ENCODE results near the gene AMBP. TPM values are rescaled to one million over a fixed set of nuclear protein-coding genes. Genes with fewer than 3 reads are reported as not detected.

Gene AMBP
- total and polyA plus RNA-seq, 2 experiments from 2014 or later: not detected

GRCh38 chr9:114102484-114102883 is 24.4 kb upstream of the AMBP start:
- H2AFZ ChIP-seq: no peak overlapping the region
- H3K9ac ChIP-seq: no peak overlapping the region
- no peaks in the 10 kb centered on the region for H3K79me2 ChIP-seq (ENCODE audit: insufficient read depth)
- TF ChIP-seq EZH2phosphoT487 (IDR thresholded peaks at IDR 0.05; ENCODE audit: insufficient read depth, low read depth) (no peak), EZH2 (IDR thresholded peaks at IDR 0.05; ENCODE audit: insufficient read depth, poor library complexity, severe bottlenecking) (no peak)
- H3K9me3 ChIP-seq (ENCODE audit: low read depth): no peaks in the 10 kb centered on the region
- no peak for DNase-seq
- no peak overlapping the region for H3K4me3 ChIP-seq
- no peaks in the 10 kb centered on the region for H4K20me1 ChIP-seq (ENCODE audit: insufficient read depth)
- in situ Hi-C loops (cut with MboI): loop anchor here (10.0 kb wide), 1 partner anchor 182 kb away; no protein-coding TSS in a partner anchor
- no peak overlapping the region for H3K27ac ChIP-seq
- H3K27me3 ChIP-seq (replicated peaks; ENCODE audit: insufficient read depth): peaks cover 21% of the 10 kb centered on the region
- no peaks in the 10 kb centered on the region for H3F3A ChIP-seq (ENCODE audit: insufficient read depth)
- H3K4me2 ChIP-seq (ENCODE audit: unreplicated experiment): no peak overlapping the region
- H3K9me2 ChIP-seq (ENCODE audit: insufficient read depth): no peaks in the 10 kb centered on the region
- H3K36me3 ChIP-seq (ENCODE audit: low read depth): no peaks in the 10 kb centered on the region
- no peaks in the 10 kb centered on the region for H3K4me1 ChIP-seq (ENCODE audit: insufficient read depth)

GRCh38 chr9:114100536-114100935 is 22.4 kb upstream of the AMBP start:
- Histone ChIP-seq H3K27ac (no peak overlapping the region), H3K79me2 (ENCODE audit: insufficient read depth) (no peaks in the 10 kb centered on the region), H3K27me3 (replicated peaks; ENCODE audit: insufficient read depth) (peaks cover 18% of the 10 kb centered on the region), H3K9me2 (ENCODE audit: insufficient read depth) (no peaks in the 10 kb centered on the region), H3K4me1 (ENCODE audit: insufficient read depth) (no peaks in the 10 kb centered on the region), H3K4me2 (ENCODE audit: unreplicated experiment) (no peak overlapping the region), H3K4me3 (no peak overlapping the region), H2AFZ (no peak overlapping the region), H3K9ac (no peak overlapping the region), H4K20me1 (ENCODE audit: insufficient read depth) (no peaks in the 10 kb centered on the region), H3K36me3 (ENCODE audit: low read depth) (no peaks in the 10 kb centered on the region), H3F3A (ENCODE audit: insufficient read depth) (no peaks in the 10 kb centered on the region), H3K9me3 (ENCODE audit: low read depth) (no peaks in the 10 kb centered on the region)
- in situ Hi-C loops (cut with MboI): loop anchor here (10.0 kb wide), 1 partner anchor 184 kb away; no protein-coding TSS in a partner anchor
- no peak for DNase-seq
- WGBS, 2 experiments (ENCODE audit: low coverage in 1 of 2, low lambda C conversion rate in 2 of 2, missing lambda C conversion rate in 2 of 2): 90 to 92% methylated on average over 1 of the region's 1 CpG
- TF ChIP-seq EZH2 (IDR thresholded peaks at IDR 0.05; ENCODE audit: insufficient read depth, poor library complexity, severe bottlenecking) (no peak), EZH2phosphoT487 (IDR thresholded peaks at IDR 0.05; ENCODE audit: insufficient read depth, low read depth) (no peak)

- Histone ChIP-seq H4K20me1 (ENCODE audit: insufficient read depth) (no peaks in the 10 kb centered on the region), H3K4me2 (ENCODE audit: unreplicated experiment) (no peak overlapping the region), H3K36me3 (ENCODE audit: low read depth) (no peaks in the 10 kb centered on the region), H3K27ac (no peak overlapping the region), H3K9me3 (ENCODE audit: low read depth) (no peaks in the 10 kb centered on the region), H3F3A (ENCODE audit: insufficient read depth) (no peaks in the 10 kb centered on the region), H3K9ac (no peak overlapping the region), H2AFZ (no peak overlapping the region), H3K9me2 (ENCODE audit: insufficient read depth) (no peaks in the 10 kb centered on the region), H3K79me2 (ENCODE audit: insufficient read depth) (no peaks in the 10 kb centered on the region), H3K4me3 (no peak overlapping the region), H3K27me3 (replicated peaks; ENCODE audit: insufficient read depth) (peaks cover 10% of the 10 kb centered on the region; the same call in 1 of the 2 replicates), H3K4me1 (ENCODE audit: insufficient read depth) (no peaks in the 10 kb centered on the region)
- DNase-seq: no peak
- in situ Hi-C loops (cut with MboI): loop anchor here (10.0 kb wide), 1 partner anchor 185 kb away; no protein-coding TSS in a partner anchor
- TF ChIP-seq EZH2phosphoT487 (IDR thresholded peaks at IDR 0.05; ENCODE audit: insufficient read depth, low read depth): no peak
- TF ChIP-seq EZH2 (IDR thresholded peaks at IDR 0.05; ENCODE audit: insufficient read depth, poor library complexity, severe bottlenecking): no peak
- WGBS, 2 experiments (ENCODE audit: low coverage in 1 of 2, low lambda C conversion rate in 2 of 2, missing lambda C conversion rate in 2 of 2): 42 to 63% methylated on average over 2 of the region's 2 CpGs
Measured at GRCh38 chr9:114099669-114100270, 21.7 kb upstream of the AMBP start.

- Histone ChIP-seq H3K79me2 (ENCODE audit: insufficient read depth) (no peaks in the 10 kb centered on the region), H3K9me2 (ENCODE audit: insufficient read depth) (no peaks in the 10 kb centered on the region), H3K36me3 (ENCODE audit: low read depth) (no peaks in the 10 kb centered on the region), H3K9me3 (ENCODE audit: low read depth) (no peaks in the 10 kb centered on the region), H3K9ac (no peak within 1 kb of the TSS), H3K4me1 (ENCODE audit: insufficient read depth) (no peaks in the 10 kb centered on the region), H2AFZ (peak within 1 kb of the TSS; percentile 35; the same call in 1 of the 2 replicates), H4K20me1 (ENCODE audit: insufficient read depth) (no peaks in the 10 kb centered on the region), H3F3A (ENCODE audit: insufficient read depth) (no peaks in the 10 kb centered on the region), H3K4me2 (ENCODE audit: unreplicated experiment) (peak within 1 kb of the TSS; percentile 66), H3K4me3 (peak within 1 kb of the TSS; percentile 59), H3K27me3 (replicated peaks; ENCODE audit: insufficient read depth) (peaks cover 3% of the 10 kb centered on the region; the same call in 1 of the 2 replicates), H3K27ac (no peak within 1 kb of the TSS)
- WGBS, 2 experiments (ENCODE audit: low coverage in 1 of 2, low lambda C conversion rate in 2 of 2, missing lambda C conversion rate in 2 of 2): 59 to 66% methylated on average over 27 to 32 of the region's 32 CpGs
- DNase-seq: no peak
- no peak for TF ChIP-seq EZH2 (IDR thresholded peaks at IDR 0.05; ENCODE audit: insufficient read depth, poor library complexity, severe bottlenecking)
- TF ChIP-seq EZH2phosphoT487 (IDR thresholded peaks at IDR 0.05; ENCODE audit: insufficient read depth, low read depth): no peak
- in situ Hi-C loops (cut with MboI): no loop called here
Measured at GRCh38 chr9:114098936-114099668, 21.0 kb upstream of the AMBP start, which contains the start of gene KIF12. TSS of gene KIF12 (minus strand) at chr9:114099292. CDS start at chr9:114099276, 16 bp downstream.
